GM19452 (cell line): ENCODE results near the gene TMEM18.
"Not testable (repeated sequence)": the region's sequence is repeated elsewhere in the genome, so short reads cannot be mapped to it uniquely, and the experiment has no call there.

Source experiments
- ATAC-seq: cut with Tn5 transposase; IDR thresholded peaks from one replicate; pipeline ENCODE4 v1.9.1; 2021; ENCODE audit not compliant: unreplicated experiment

TMEM18 gene

GRCh38 chr2:694174-694573, 17.0 kb upstream of the TMEM18 start:
- no peak for ATAC-seq

GRCh38 chr2:693606-694005, 16.4 kb upstream of the TMEM18 start:
- ATAC-seq: no peak

- ATAC-seq: no peak
Measured at GRCh38 chr2:692767-693166, 15.6 kb upstream of the TMEM18 start.

- no peak for ATAC-seq
Measured at GRCh38 chr2:691821-692761, 14.9 kb upstream of the TMEM18 start.

GRCh38 chr2:690799-691198, 13.6 kb upstream of the TMEM18 start:
- ATAC-seq: no peak

GRCh38 chr2:689877-690510, 12.8 kb upstream of the TMEM18 start:
- ATAC-seq: no peak

GRCh38 chr2:689237-689636, 12.0 kb upstream of the TMEM18 start:
- no peak for ATAC-seq

- no peak for ATAC-seq
Measured at GRCh38 chr2:688504-689076, 11.4 kb upstream of the TMEM18 start.

- ATAC-seq: no peak
Measured at GRCh38 chr2:685421-685820, 8.2 kb upstream of the TMEM18 start.

GRCh38 chr2:684913-685312, 7.7 kb upstream of the TMEM18 start:
- ATAC-seq: not testable (repeated sequence)

- no peak for ATAC-seq
Measured at GRCh38 chr2:682226-682625, 5.0 kb upstream of the TMEM18 start.

- ATAC-seq: no peak
Measured at GRCh38 chr2:681312-681711, 4.1 kb upstream of the TMEM18 start.

- no peak for ATAC-seq
Measured at GRCh38 chr2:680496-680895, 3.3 kb upstream of the TMEM18 start.

- ATAC-seq: no peak
Measured at GRCh38 chr2:678964-679363, 1.8 kb upstream of the TMEM18 start.

GRCh38 chr2:677959-678550, 849 bp upstream of the TMEM18 start:
- ATAC-seq: no peak

GRCh38 chr2:676647-677055, 555 bp downstream of the TMEM18 start:
- ATAC-seq: peak; percentile 81

GRCh38 chr2:675982-676646, 1.1 kb downstream of the TMEM18 start:
- peak; percentile 24 for ATAC-seq

GRCh38 chr2:675460-675859, 1.7 kb downstream of the TMEM18 start:
- no peak for ATAC-seq

GRCh38 chr2:675051-675450, 2.2 kb downstream of the TMEM18 start:
- no peak for ATAC-seq

GRCh38 chr2:674321-674985, 2.8 kb downstream of the TMEM18 start:
- no peak for ATAC-seq
